GM19397 (cell line): ENCODE results near the gene NOXRED1.

Source experiments
- ATAC-seq: cut with Tn5 transposase; IDR thresholded peaks from one replicate; pipeline ENCODE4 v1.9.1; 2021; ENCODE audit warnings: mild to moderate bottlenecking, moderate library complexity; ENCODE audit not compliant: unreplicated experiment

NOXRED1 gene

DNA sequence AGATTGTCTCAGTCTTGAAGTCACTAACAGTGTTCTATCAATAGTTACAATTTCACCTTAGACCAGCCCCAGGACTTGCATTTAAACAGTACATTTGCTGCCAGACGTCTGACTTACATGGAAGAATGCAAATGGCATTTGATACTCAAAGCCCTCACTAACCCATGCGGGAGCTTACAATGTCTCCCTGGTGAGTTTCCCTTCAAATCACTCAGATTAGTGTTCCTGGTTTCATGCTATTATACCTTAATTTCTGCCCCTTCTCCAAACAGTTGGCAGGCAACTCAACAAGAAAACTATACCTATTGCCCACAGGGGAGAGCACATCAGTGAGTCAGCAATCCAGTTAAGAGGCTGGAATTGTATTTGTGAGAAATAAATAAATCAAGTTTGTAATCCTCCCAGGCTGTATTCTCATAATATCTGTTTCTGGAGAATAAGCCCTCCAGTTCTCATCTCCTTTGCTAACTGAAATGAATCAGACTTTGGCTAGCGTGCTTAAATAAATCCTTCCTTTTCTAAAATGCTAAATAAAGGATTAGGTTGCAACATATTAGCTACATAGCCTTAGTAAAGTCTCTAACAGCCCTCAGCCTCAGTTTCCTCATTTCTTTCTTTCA is 78.8 kb downstream of the NOXRED1 start:
- ATAC-seq = no peak
